Peyer's patch (tissue), 4 donors: ENCODE measurements around the gene LBHD2. TPM values are rescaled to one million over a fixed set of nuclear protein-coding genes. Genes with fewer than 3 reads are reported as not detected.

ENCODE experiments used
- DNase-seq, 3 donors: peaks; one replicate each; pipeline ENCODE4 v3.0.0-alpha.2; 2017 to 2019
- H3K27ac ChIP-seq, 4 donors: fragments of 200-600 bp; sonication (generic); one replicate each; pipeline ENCODE4 v1.5.1; 2016 to 2019
- H3K27me3 ChIP-seq, 2 donors: fragments of 200-600 bp; sonication (generic); one replicate each; pipeline ENCODE4 v1.5.1; 2019
- H3K36me3 ChIP-seq, 3 donors: fragments of 200-600 bp; sonication (generic); one replicate each; pipeline ENCODE4 v1.5.1; 2016 to 2019
- H3K4me1 ChIP-seq, 4 donors: fragments of 200-600 bp; sonication (generic); one replicate each; pipeline ENCODE4 v1.5.1; 2016 to 2019
- H3K4me3 ChIP-seq, 4 donors: fragments of 200-600 bp; sonication (generic); 1 replicate in 3 of 4; 2 replicates in 1 of 4; pipeline ENCODE4 v1.5.1; 2016 to 2019; ENCODE audit warnings: mild to moderate bottlenecking in 1 of 4
- H3K9me3 ChIP-seq, 4 donors: fragments of 200-600 bp; sonication (generic); one replicate each; pipeline ENCODE4 v1.5.1; 2016 to 2019; ENCODE audit warnings: mild to moderate bottlenecking in 1 of 4
- CTCF ChIP-seq, 6 experiments: fragments of 450-650 bp in 4 of 6; fragments of 200-600 bp in 2 of 6; sonication (generic) in 1 of 6; IDR thresholded peaks; one replicate each; pipeline ENCODE4 v1.5.1; 2017 to 2019; ENCODE audit warnings: antibody characterized with exemption in 6 of 6, mild to moderate bottlenecking in 3 of 6, moderate library complexity in 1 of 6
- POLR2A ChIP-seq, 2 donors: fragments of 450-650 bp; IDR thresholded peaks; one replicate each; pipeline ENCODE4 v1.5.1; 2017; ENCODE audit warnings: antibody characterized with exemption in 2 of 2, mild to moderate bottlenecking in 2 of 2, moderate library complexity in 2 of 2
- total RNA-seq, 4 donors: library from RNA; depleted of rRNA; stranded (reverse); fragments of >200 nt; gene quantifications; one replicate each; pipeline ENCODE4 v1.1.0, GENCODE V29; 2016

LBHD2 gene
- total RNA-seq, 4 donors from 2014 or later = not detected

DNA sequence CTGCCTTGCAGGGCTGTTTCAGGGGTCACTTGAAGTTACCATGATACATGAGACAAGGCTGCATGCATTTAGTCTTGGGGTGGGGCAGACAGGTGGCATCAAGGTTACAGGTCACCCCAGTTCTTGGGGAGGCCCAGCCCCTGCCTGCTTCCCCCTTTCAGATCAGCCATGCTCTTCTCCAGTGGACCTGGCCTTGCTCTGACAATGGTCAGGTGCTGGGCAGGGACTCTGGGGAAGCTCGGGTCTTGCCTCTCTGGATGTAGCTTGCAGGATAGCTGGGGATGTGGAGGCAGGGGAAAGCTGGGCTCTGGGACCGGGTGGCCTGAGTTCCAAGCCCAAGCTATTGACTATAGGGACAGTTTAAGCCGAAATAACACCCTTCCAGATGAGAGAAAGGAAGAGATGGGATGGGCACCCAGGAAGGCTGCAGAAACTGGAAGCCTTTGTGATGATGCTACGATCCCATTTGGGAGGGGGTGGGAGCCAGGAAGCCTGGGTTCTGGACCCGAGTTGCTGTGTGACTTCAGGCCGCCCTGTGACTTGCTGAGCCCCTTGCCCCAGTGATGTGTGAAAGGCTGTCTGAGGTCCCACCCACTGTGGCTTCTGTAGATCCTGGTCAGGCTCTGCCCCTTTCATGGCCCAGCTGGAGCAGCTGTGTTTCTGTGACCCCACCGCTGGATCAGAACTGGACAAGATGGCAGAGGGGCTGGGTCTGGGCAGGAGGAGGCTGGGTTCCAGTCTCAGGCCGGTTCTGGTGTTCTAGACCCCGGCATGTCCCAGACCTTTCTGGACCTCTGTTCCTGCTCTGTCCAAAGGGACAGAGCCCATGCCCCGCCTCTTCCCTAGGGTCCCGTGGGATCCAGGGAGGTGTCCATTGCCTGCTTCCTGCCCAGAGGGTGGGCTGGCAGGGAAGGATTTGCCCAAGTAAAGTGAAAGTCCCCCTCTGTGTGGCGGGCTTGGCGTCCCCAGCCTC lies 41.4 kb downstream of the LBHD2 start:
- H3K4me3 ChIP-seq = no peak overlapping the region
- no peaks in the 10 kb centered on the region for H3K36me3 ChIP-seq
- peaks cover 0 to 18% of the 10 kb centered on the region in 2 donors for H3K27me3 ChIP-seq
- no peak for TF ChIP-seq CTCF (IDR thresholded peaks at IDR 0.05)
- TF ChIP-seq POLR2A (IDR thresholded peaks at IDR 0.05) = no peak
- no peaks in the 10 kb centered on the region for H3K9me3 ChIP-seq
- H3K4me1 ChIP-seq = peaks cover 0 to 80% (median 15%) of the 10 kb centered on the region in 4 donors
- DNase-seq = no peak
- no peak overlapping the region for H3K27ac ChIP-seq

DNA sequence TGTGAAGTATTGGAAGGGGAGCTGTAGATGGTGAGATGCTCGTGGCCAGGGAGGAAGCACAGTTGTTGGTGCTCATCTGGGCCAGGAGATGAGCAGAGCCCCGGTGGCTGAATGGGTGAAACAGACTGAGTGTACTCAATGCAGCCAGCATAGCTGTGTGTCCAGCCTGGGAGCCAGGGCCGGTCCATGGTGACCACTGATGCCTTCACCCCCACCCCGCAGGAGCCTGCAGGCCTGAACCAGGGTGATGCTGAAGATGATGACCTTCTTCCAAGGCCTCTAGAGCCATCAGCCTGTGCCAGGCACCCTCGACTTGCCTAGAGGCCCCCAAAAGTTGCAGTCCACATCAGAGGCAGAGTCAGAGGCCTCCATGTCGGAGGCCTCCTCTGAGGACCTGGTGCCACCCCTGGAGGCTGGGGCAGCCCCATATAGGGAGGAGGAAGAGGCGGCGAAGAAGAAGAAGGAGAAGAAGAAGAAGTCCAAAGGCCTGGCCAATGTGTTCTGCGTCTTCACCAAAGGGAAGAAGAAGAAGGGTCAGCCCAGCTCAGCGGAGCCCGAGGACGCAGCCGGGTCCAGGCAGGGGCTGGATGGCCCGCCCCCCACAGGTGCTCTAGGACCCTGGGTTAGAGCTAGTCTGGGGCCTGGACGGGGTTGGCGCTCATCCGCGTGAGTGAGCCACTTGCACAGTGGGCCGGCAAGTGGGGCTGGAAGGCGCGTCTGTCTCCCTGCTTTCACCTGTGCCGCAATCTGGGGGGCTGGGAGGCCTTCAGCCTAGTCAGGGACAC lies 42.3 kb downstream of the LBHD2 start:
- TF ChIP-seq POLR2A (IDR thresholded peaks at IDR 0.05) (no peak), CTCF (IDR thresholded peaks at IDR 0.05) (no peak)
- peaks cover 0 to 18% of the 10 kb centered on the region in 2 donors for H3K27me3 ChIP-seq
- no peaks in the 10 kb centered on the region for H3K9me3 ChIP-seq
- H3K36me3 ChIP-seq = no peaks in the 10 kb centered on the region
- H3K4me1 ChIP-seq = peaks cover 0 to 79% (median 15%) of the 10 kb centered on the region in 4 donors
- H3K4me3 ChIP-seq = peak overlapping the region in 2 of 4 donors; percentile 34 to 36
- no peak overlapping the region for H3K27ac ChIP-seq
- DNase-seq = no peak

- H3K4me3 ChIP-seq = peak overlapping the region in 2 of 4 donors; percentile 34 to 36
Observed at GRCh38 chr14:103126873-103127304, 42.9 kb downstream of the LBHD2 start.

DNA sequence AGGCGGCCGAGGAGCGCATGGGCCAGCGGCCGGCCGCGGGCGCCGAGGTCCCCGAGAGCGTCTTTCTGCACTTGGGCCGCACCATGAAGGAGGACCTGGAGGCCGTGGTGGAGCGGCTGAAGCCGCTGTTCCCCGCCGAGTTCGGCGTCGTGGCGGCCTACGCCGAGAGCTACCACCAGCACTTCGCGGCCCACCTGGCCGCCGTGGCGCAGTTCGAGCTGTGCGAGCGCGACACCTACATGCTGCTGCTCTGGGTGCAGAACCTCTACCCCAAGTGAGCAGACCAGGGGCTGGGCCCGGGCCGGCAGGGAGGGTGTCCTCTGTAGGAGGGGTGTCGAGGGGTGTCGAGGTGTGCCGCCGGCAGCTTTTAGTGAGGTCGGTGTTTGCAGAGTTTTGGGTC lies 43.3 kb downstream of the LBHD2 start:
- no peaks in the 10 kb centered on the region for H3K36me3 ChIP-seq
- no peaks in the 10 kb centered on the region for H3K9me3 ChIP-seq
- no peak for DNase-seq
- peaks cover 0 to 18% of the 10 kb centered on the region in 2 donors for H3K27me3 ChIP-seq
- H3K27ac ChIP-seq = peak overlapping the region in 1 of 4 donors; percentile 17
- H3K4me3 ChIP-seq = peak overlapping the region in 2 of 4 donors; percentile 29 to 34
- peaks cover 0 to 69% (median 13%) of the 10 kb centered on the region in 4 donors for H3K4me1 ChIP-seq
- TF ChIP-seq POLR2A (IDR thresholded peaks at IDR 0.05) (no peak), CTCF (IDR thresholded peaks at IDR 0.05) (no peak)

More at GRCh38 chr14:103126873-103127304, 42.9 kb downstream of the LBHD2 start:
- H3K4me1 ChIP-seq = peaks cover 0 to 73% (median 15%) of the 10 kb centered on the region in 4 donors
- no peaks in the 10 kb centered on the region for H3K9me3 ChIP-seq
- H3K27me3 ChIP-seq = peaks cover 0 to 18% of the 10 kb centered on the region in 2 donors
- H3K27ac ChIP-seq = no peak overlapping the region
- no peak for TF ChIP-seq POLR2A (IDR thresholded peaks at IDR 0.05)
- TF ChIP-seq CTCF (IDR thresholded peaks at IDR 0.05) = peak in 3 of 6 experiments; percentile 72 to 83 (median 74)
- H3K36me3 ChIP-seq = no peaks in the 10 kb centered on the region
- DNase-seq = peak in 2 of 3 donors; percentile 72 to 86

DNA sequence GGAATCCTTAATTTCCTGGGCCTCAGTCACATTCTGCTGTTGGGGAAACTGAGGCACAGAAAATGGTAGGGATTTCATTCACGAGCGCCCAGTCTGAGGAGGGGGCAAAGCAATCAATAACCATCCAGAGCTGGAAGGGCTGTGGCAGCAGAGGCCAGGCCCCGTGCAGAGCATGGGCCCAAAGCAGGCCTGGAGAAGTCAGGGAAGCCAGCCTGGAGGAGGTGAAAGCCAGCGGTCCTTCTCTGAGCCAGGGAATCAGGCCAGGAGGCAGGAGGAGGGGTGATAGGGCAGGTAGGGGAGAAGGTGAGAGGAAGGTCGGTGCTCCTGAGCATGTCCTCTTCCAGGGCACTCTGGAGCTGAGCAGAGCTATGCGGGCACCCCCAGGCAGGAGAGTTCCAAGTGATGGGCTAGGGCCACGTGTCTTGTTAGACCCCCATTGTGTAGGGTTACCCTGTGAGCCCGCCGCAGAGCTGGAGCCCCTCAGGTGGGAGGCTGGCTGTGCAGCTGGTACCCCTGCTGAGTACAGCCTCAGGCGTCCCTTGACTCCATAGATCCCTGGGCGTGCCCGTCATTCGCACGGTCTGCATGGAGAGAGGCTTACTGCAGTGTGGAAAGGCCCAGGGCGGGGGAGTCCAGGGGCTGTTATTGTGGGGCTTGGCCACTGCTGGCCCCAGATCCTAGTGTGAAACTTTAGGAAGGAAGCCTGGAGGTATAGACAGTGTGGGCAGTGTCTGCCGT lies 44.0 kb downstream of the LBHD2 start:
- Histone ChIP-seq H3K36me3 (peaks cover 0 to 5% (median 0%) of the 10 kb centered on the region in 3 donors), H3K4me1 (peaks cover 0 to 62% (median 7%) of the 10 kb centered on the region in 4 donors)

More for the DNA sequence above, 44.0 kb downstream of the LBHD2 start:
- DNase-seq = no peak
- H3K4me3 ChIP-seq = no peak overlapping the region
- H3K27ac ChIP-seq = no peak overlapping the region
- no peaks in the 10 kb centered on the region for H3K9me3 ChIP-seq
- TF ChIP-seq CTCF (IDR thresholded peaks at IDR 0.05) (no peak), POLR2A (IDR thresholded peaks at IDR 0.05) (no peak)
- peaks cover 0 to 12% of the 10 kb centered on the region in 2 donors for H3K27me3 ChIP-seq
